H9 (cell line): ENCODE results near the gene BANP. TPM values are rescaled to one million over a fixed set of nuclear protein-coding genes. Genes with fewer than 3 reads are reported as not detected.
"Not testable (repeated sequence)": the region's sequence is repeated elsewhere in the genome, so short reads cannot be mapped to it uniquely, and the experiment has no call there.

Experiments
- DNase-seq: peaks from one replicate; pipeline ENCODE4 v3.0.0-alpha.2; 2017
- H2AFZ ChIP-seq: one replicate; pipeline ENCODE4 v1.6.1; 2013; ENCODE audit warnings: mild to moderate bottlenecking, low read length, control low read depth, moderate library complexity
- H2AK5ac ChIP-seq: 2 replicates; pipeline ENCODE4 v1.6.1; 2013; ENCODE audit warnings: low read length, control low read depth, mixed read lengths; ENCODE audit not compliant: insufficient read length
- H2BK120ac ChIP-seq: one replicate; pipeline ENCODE4 v1.6.1; 2013; ENCODE audit warnings: low read depth, mild to moderate bottlenecking, low read length, control low read depth, inconsistent platforms; ENCODE audit not compliant: poor library complexity, severe bottlenecking
- H2BK12ac ChIP-seq: 2 replicates; pipeline ENCODE4 v1.6.1; 2013; ENCODE audit warnings: low read length, control low read depth, mixed read lengths, low read depth; ENCODE audit not compliant: insufficient read length
- H2BK15ac ChIP-seq: 2 replicates; pipeline ENCODE4 v1.6.1; 2013; ENCODE audit warnings: low read depth, low read length, control low read depth
- H2BK20ac ChIP-seq: one replicate; pipeline ENCODE4 v1.6.1; 2013; ENCODE audit warnings: low read depth, mild to moderate bottlenecking, low read length, control low read depth, inconsistent platforms; ENCODE audit not compliant: poor library complexity, severe bottlenecking
- H2BK5ac ChIP-seq: 2 replicates; pipeline ENCODE4 v1.6.1; 2013; ENCODE audit warnings: low read length, control low read depth, mixed read lengths; ENCODE audit not compliant: insufficient read length
- H3K14ac ChIP-seq: 2 replicates; pipeline ENCODE4 v1.6.1; 2013; ENCODE audit warnings: low read length, control low read depth; ENCODE audit not compliant: insufficient read depth
- H3K18ac ChIP-seq: 2 replicates; pipeline ENCODE4 v1.6.1; 2013; ENCODE audit warnings: low read depth, mild to moderate bottlenecking, mixed read lengths, low read length, control low read depth; ENCODE audit not compliant: insufficient read length
- H3K23ac ChIP-seq: 2 replicates; pipeline ENCODE4 v1.6.1; 2013; ENCODE audit warnings: low read length, control low read depth, mixed read lengths, low read depth; ENCODE audit not compliant: insufficient read length
- H3K23me2 ChIP-seq: 2 replicates; pipeline ENCODE4 v1.6.1; 2013; ENCODE audit warnings: low read depth, mild to moderate bottlenecking, mixed read lengths, low read length, control low read depth; ENCODE audit not compliant: insufficient read length, poor library complexity, severe bottlenecking
- H3K27ac ChIP-seq: 2 replicates; pipeline ENCODE4 v1.5.1; 2013; ENCODE audit warnings: low read length, control low read depth, mixed read lengths, low read depth; ENCODE audit not compliant: insufficient read length
- H3K27me3 ChIP-seq: 2 replicates; pipeline ENCODE4 v1.6.1; 2013; ENCODE audit warnings: low read length, control low read depth, inconsistent platforms; ENCODE audit not compliant: insufficient read depth
- H3K4ac ChIP-seq: 2 replicates; pipeline ENCODE4 v1.6.1; 2013; ENCODE audit warnings: low read depth, mild to moderate bottlenecking, control low read depth, inconsistent platforms, low read length, moderate library complexity
- H3K4me1 ChIP-seq: 2 replicates; pipeline ENCODE4 v1.6.1; 2013; ENCODE audit warnings: low read length, control low read depth, inconsistent platforms; ENCODE audit not compliant: insufficient read depth
- H3K4me2 ChIP-seq: 2 replicates; pipeline ENCODE4 v1.6.1; 2013; ENCODE audit warnings: low read length, control low read depth, mixed read lengths; ENCODE audit not compliant: insufficient read length, insufficient read depth
- H3K56ac ChIP-seq: 2 replicates; pipeline ENCODE4 v1.6.1; 2013; ENCODE audit warnings: low read depth, mild to moderate bottlenecking, mixed read lengths, low read length, control low read depth; ENCODE audit not compliant: insufficient read length
- H3K79me1 ChIP-seq: 2 replicates; pipeline ENCODE4 v1.6.1; 2013; ENCODE audit warnings: low read depth, mild to moderate bottlenecking, moderate library complexity, low read length, control low read depth, inconsistent platforms; ENCODE audit not compliant: insufficient read depth, poor library complexity, severe bottlenecking
- H3K79me2 ChIP-seq: 2 replicates; pipeline ENCODE4 v1.6.1; 2013; ENCODE audit warnings: low read length, control low read depth, inconsistent platforms; ENCODE audit not compliant: insufficient read depth
- H3K9ac ChIP-seq: 2 replicates; pipeline ENCODE4 v1.6.1; 2013; ENCODE audit warnings: low read length, control low read depth, mixed read lengths; ENCODE audit not compliant: insufficient read length; ENCODE audit errors: extremely low read depth
- H3K9me3 ChIP-seq: one replicate; pipeline ENCODE4 v1.6.1; 2013; ENCODE audit warnings: low read depth, low read length, inconsistent platforms; ENCODE audit not compliant: control insufficient read depth
- H3T11ph ChIP-seq: one replicate; pipeline ENCODE4 v1.6.1; 2013; ENCODE audit warnings: mild to moderate bottlenecking, low read length, control low read depth, inconsistent platforms
- H4K20me1 ChIP-seq: one replicate; pipeline ENCODE4 v1.6.1; 2013; ENCODE audit not compliant: control insufficient read depth, insufficient read length, insufficient read depth
- H4K5ac ChIP-seq: 2 replicates; pipeline ENCODE4 v1.6.1; 2013; ENCODE audit warnings: low read depth, mild to moderate bottlenecking, mixed read lengths, low read length, control low read depth; ENCODE audit not compliant: insufficient read length
- H4K8ac ChIP-seq: replicated peaks from 2 replicates; pipeline ENCODE4 v1.6.1; 2013; ENCODE audit warnings: low read length, control low read depth, mixed read lengths, low read depth; ENCODE audit not compliant: insufficient read length
- H4K91ac ChIP-seq: 2 replicates; pipeline ENCODE4 v1.6.1; 2013; ENCODE audit warnings: low read depth, mild to moderate bottlenecking, moderate library complexity, mixed read lengths, low read length, control low read depth; ENCODE audit not compliant: insufficient read length
- H3K27ac Mint-ChIP-seq, 3 experiments: 2 replicates in 2 of 3; 3 replicates in 1 of 3; pipeline ENCODE4 v1.8.0; 2020 to 2021; ENCODE audit warnings: mixed read lengths in 3 of 3, mild to moderate bottlenecking in 1 of 3, moderate library complexity in 1 of 3
- H3K27me3 Mint-ChIP-seq: 2 replicates; pipeline ENCODE4 v1.8.0; 2021; ENCODE audit warnings: low read depth, mild to moderate bottlenecking, moderate library complexity, mixed read lengths
- H3K36me3 Mint-ChIP-seq, 3 experiments: 2 replicates in 2 of 3; 3 replicates in 1 of 3; pipeline ENCODE4 v1.8.0; 2020 to 2021; ENCODE audit warnings: low read depth in 3 of 3, mixed read lengths in 3 of 3; ENCODE audit not compliant: insufficient read depth in 1 of 3
- H3K4me1 Mint-ChIP-seq, 2 experiments: 2 replicates each; pipeline ENCODE4 v1.8.0; 2020; ENCODE audit warnings: mixed read lengths in 2 of 2
- H3K4me3 Mint-ChIP-seq, 2 experiments: 2 replicates in 1 of 2; 3 replicates in 1 of 2; pipeline ENCODE4 v1.8.0; 2020 to 2021; ENCODE audit warnings: mild to moderate bottlenecking in 2 of 2, mixed read lengths in 2 of 2, moderate library complexity in 1 of 2
- H3K9me3 Mint-ChIP-seq, 2 experiments: 2 replicates in 1 of 2; 3 replicates in 1 of 2; pipeline ENCODE4 v1.8.0; 2020; ENCODE audit warnings: mild to moderate bottlenecking in 2 of 2, mixed read lengths in 2 of 2, moderate library complexity in 1 of 2
- WGBS: extraction: QIAGEN DNeasy Blood & Tissue Kit; methylation state at CpG from one replicate; pipeline ENCODE4 v1.1.7; 2013; ENCODE audit warnings: missing lambda C conversion rate, low lambda C conversion rate, mixed read lengths; ENCODE audit not compliant: insufficient read length; ENCODE audit errors: extremely low coverage; 5-methylcytosine and 5-hydroxymethylcytosine counted together
- total RNA-seq: library from RNA; stranded (reverse); gene quantifications from 2 replicates; pipeline ENCODE4 v1.2.1, GENCODE V29; 2021

The BANP gene
- total RNA-seq, 1 experiment from 2014 or later = 24.9 TPM

- H3K27me3 ChIP-seq, H3K4me1 ChIP-seq, H3K18ac ChIP-seq, H3K27me3 Mint-ChIP-seq, H4K20me1 ChIP-seq, H3K79me2 ChIP-seq, H2BK120ac ChIP-seq, H3K23me2 ChIP-seq, H3K27ac ChIP-seq, H3T11ph ChIP-seq, DNase-seq, H4K5ac ChIP-seq, H3K9me3 Mint-ChIP-seq, H2BK20ac ChIP-seq, H3K23ac ChIP-seq, H3K56ac ChIP-seq, H3K14ac ChIP-seq, H2AK5ac ChIP-seq, H3K4me3 Mint-ChIP-seq, H2BK5ac ChIP-seq, H3K4me2 ChIP-seq, H2AFZ ChIP-seq, H4K91ac ChIP-seq, H2BK12ac ChIP-seq, H2BK15ac ChIP-seq, H3K9ac ChIP-seq, H3K9me3 ChIP-seq, H4K8ac ChIP-seq, H3K79me1 ChIP-seq, H3K4ac ChIP-seq: not testable (repeated sequence)
- WGBS = no CpG with 5 or more reads among the region's 28 CpGs
- Mint-ChIP-seq H3K4me1 (peaks cover 2 to 20% of the 10 kb centered on the region in 2 experiments; a peak in 3 of 4 replicates), H3K36me3 (peaks cover 24 to 44% (median 37%) of the 10 kb centered on the region in 3 experiments; a peak in 6 of 7 replicates), H3K27ac (peak overlapping the region in 2 of 3 experiments; percentile 48 to 88; a peak in 3 of 7 replicates)
Observed at GRCh38 chr16:88037876-88038525, 86.8 kb downstream of the BANP start.

- H2AFZ ChIP-seq, H4K91ac ChIP-seq, H3K18ac ChIP-seq, H3K4me3 Mint-ChIP-seq, H3K27me3 ChIP-seq, H3K79me2 ChIP-seq, H4K8ac ChIP-seq, H3K79me1 ChIP-seq, H3K9me3 Mint-ChIP-seq, H3K27me3 Mint-ChIP-seq, H2BK5ac ChIP-seq, H3K27ac ChIP-seq, H3K9ac ChIP-seq, H3K9me3 ChIP-seq, H4K5ac ChIP-seq, H3K4me2 ChIP-seq, H2BK15ac ChIP-seq, H3K4ac ChIP-seq, H3K4me1 ChIP-seq, H2BK20ac ChIP-seq, H4K20me1 ChIP-seq, H3T11ph ChIP-seq, H2BK12ac ChIP-seq, H3K23ac ChIP-seq, H2BK120ac ChIP-seq, DNase-seq, H3K23me2 ChIP-seq, H2AK5ac ChIP-seq, H3K14ac ChIP-seq, H3K56ac ChIP-seq: not testable (repeated sequence)
- Mint-ChIP-seq H3K27ac (peak overlapping the region in 1 of 3 experiments; percentile 83; a peak in 2 of 7 replicates), H3K36me3 (peaks cover 24 to 43% (median 37%) of the 10 kb centered on the region in 3 experiments; a peak in 6 of 7 replicates), H3K4me1 (peaks cover 2 to 20% of the 10 kb centered on the region in 2 experiments; a peak in 3 of 4 replicates)
- no CpG with 5 or more reads among the region's 9 CpGs for WGBS
Observed at GRCh38 chr16:88038526-88038908, 87.3 kb downstream of the BANP start.
